Naive thymus-derived CD4-positive, alpha-beta T cell (primary cell): ENCODE results near the gene MED7. TPM values are rescaled to one million over a fixed set of nuclear protein-coding genes. Genes with fewer than 3 reads are reported as not detected.

Experiments used
- ATAC-seq: fragments of 150-1000 bp; cut with Tn5 transposase; 2 replicates; pipeline ENCODE4 v1.10.0; 2021; ENCODE audit warnings: mild to moderate bottlenecking, moderate library complexity
- CTCF ChIA-PET: fragments of 350-600 bp; sonication (Branson Sonifier 250); formaldehyde crosslinking; loops from one replicate; lab custom pipeline; 2021; ENCODE audit warnings: antibody characterized with exemption; lab: Charles Lee
- POLR2A ChIA-PET: fragments of 350-600 bp; sonication (Branson Sonifier 250); formaldehyde crosslinking; loops from one replicate; lab custom pipeline; 2021; ENCODE audit warnings: antibody characterized with exemption, inconsistent platforms; lab: Charles Lee
- DNase-seq, 9 donors: peaks; one replicate each; pipeline versions ENCODE4 v3.0.0 to v3.0.0-alpha.2; 2020 to 2022; ENCODE audit warnings: mixed read lengths in 1 of 9
- H3K27ac ChIP-seq: one replicate; pipeline ENCODE4 v1.7.0; 2013; ENCODE audit warnings: mild to moderate bottlenecking, low read depth, low read length, moderate library complexity
- H3K27me3 ChIP-seq, 2 donors: one replicate each; pipeline ENCODE4 v1.7.0; 2013; ENCODE audit warnings: low read length in 2 of 2, mild to moderate bottlenecking in 2 of 2, moderate library complexity in 2 of 2; ENCODE audit not compliant: control insufficient read depth in 2 of 2, insufficient read depth in 2 of 2
- H3K36me3 ChIP-seq, 3 experiments: 1 replicate in 2 of 3; 2 replicates in 1 of 3; pipeline ENCODE4 v1.7.0; 2013; ENCODE audit warnings: low read length in 3 of 3, mild to moderate bottlenecking in 3 of 3, moderate library complexity in 1 of 3; ENCODE audit not compliant: insufficient read depth in 3 of 3, control insufficient read depth in 2 of 3
- H3K4me1 ChIP-seq, 2 donors: one replicate each; pipeline ENCODE4 v1.7.0; 2013; ENCODE audit warnings: low read length in 2 of 2, mild to moderate bottlenecking in 2 of 2, moderate library complexity in 1 of 2; ENCODE audit not compliant: control insufficient read depth in 2 of 2, insufficient read depth in 2 of 2
- H3K4me3 ChIP-seq: 2 replicates; pipeline ENCODE4 v1.7.0; 2013; ENCODE audit warnings: mild to moderate bottlenecking, low read length
- H3K9me3 ChIP-seq, 3 experiments: 1 replicate in 2 of 3; 2 replicates in 1 of 3; pipeline ENCODE4 v1.7.0; 2013; ENCODE audit warnings: low read length in 3 of 3; ENCODE audit not compliant: control insufficient read depth in 2 of 3
- H3K27ac Mint-ChIP-seq, 9 donors: one replicate each; pipeline ENCODE4 v1.8.0; 2020 to 2022; ENCODE audit warnings: mixed read lengths in 9 of 9, mild to moderate bottlenecking in 8 of 9, moderate library complexity in 5 of 9, inconsistent platforms in 2 of 9
- H3K27me3 Mint-ChIP-seq, 5 donors: one replicate each; pipeline ENCODE4 v1.8.0; 2021 to 2022; ENCODE audit warnings: mixed read lengths in 5 of 5, mild to moderate bottlenecking in 1 of 5
- H3K36me3 Mint-ChIP-seq, 5 donors: one replicate each; pipeline ENCODE4 v1.8.0; 2020 to 2022; ENCODE audit warnings: mixed read lengths in 5 of 5, mild to moderate bottlenecking in 3 of 5, inconsistent platforms in 1 of 5
- H3K4me1 Mint-ChIP-seq, 7 donors: one replicate each; pipeline ENCODE4 v1.8.0; 2020 to 2022; ENCODE audit warnings: mixed read lengths in 7 of 7, mild to moderate bottlenecking in 3 of 7, inconsistent platforms in 1 of 7
- H3K4me3 Mint-ChIP-seq, 10 donors: one replicate each; pipeline ENCODE4 v1.8.0; 2020 to 2022; ENCODE audit warnings: mild to moderate bottlenecking in 10 of 10, mixed read lengths in 10 of 10, moderate library complexity in 6 of 10, inconsistent platforms in 2 of 10
- H3K9me3 Mint-ChIP-seq, 11 donors: one replicate each; pipeline ENCODE4 v1.8.0; 2020 to 2022; ENCODE audit warnings: mixed read lengths in 11 of 11, mild to moderate bottlenecking in 4 of 11, inconsistent platforms in 1 of 11, moderate library complexity in 1 of 11
- intact Hi-C, 2 donors: fragments of 100-400 bp; cut with micrococcal nuclease; formaldehyde crosslinking; loops; one replicate each; pipeline ENCODE4 v1.15.1; 2023
- polyA plus RNA-seq, 2 donors: library from polyadenylated mRNA; unstranded; fragments of 300-500 nt; fragmentation: Illumina TruSeq; gene quantifications; one replicate each; pipeline ENCODE4 v1.2.3, GENCODE V29; 2021
- total RNA-seq, 6 experiments: library from RNA in 5 of 6; stranded (reverse) in 5 of 6; gene quantifications; 1 replicate in 5 of 6; 2 replicates in 1 of 6; pipeline ENCODE4 v1.2.3 and lab custom pipeline; 2021 to 2026

The MED7 gene
- total and polyA plus RNA-seq, 7 experiments from 2014 or later, result 5.8 to 20.5 (median 14.2) TPM

GRCh38 chr5:157088342-157088990, 54.2 kb downstream of the MED7 start:
- no peak for ATAC-seq
- H3K4me3 ChIP-seq, result no peak overlapping the region
- CTCF ChIA-PET, result interaction anchor here (0.9 kb wide), 1 partner anchor 11 kb away, joined by 3 read pairs; no protein-coding TSS in a partner anchor
- no peak for DNase-seq
- H3K27ac ChIP-seq, result no peak overlapping the region
- no peaks in the 10 kb centered on the region for H3K27me3 ChIP-seq
- POLR2A ChIA-PET, result no interaction called here
- no peaks in the 10 kb centered on the region for H3K27me3 Mint-ChIP-seq
- H3K9me3 Mint-ChIP-seq, result peaks cover 0 to 2% (median 0%) of the 10 kb centered on the region in 11 donors
- no peaks in the 10 kb centered on the region for H3K9me3 ChIP-seq
- H3K36me3 ChIP-seq, result peaks cover 0 to 4% (median 0%) of the 10 kb centered on the region in 3 experiments
- H3K27ac Mint-ChIP-seq, result peak overlapping the region in 8 of 9 donors; percentile 38 to 78 (median 62)
- H3K4me1 Mint-ChIP-seq, result peaks cover 0 to 16% (median 5%) of the 10 kb centered on the region in 7 donors
- H3K4me3 Mint-ChIP-seq, result no peak overlapping the region
- no peaks in the 10 kb centered on the region for H3K4me1 ChIP-seq
- peaks cover 23 to 70% (median 29%) of the 10 kb centered on the region in 5 donors for H3K36me3 Mint-ChIP-seq
- intact Hi-C loops, result no loop called here

Other genes with a start within 250 kb of the MED7 start
- gene TIMD4, start 179.6 kb downstream of the MED7 start, total RNA-seq, result 10 to 100 TPM in 3 of 5 experiments, 1 to 10 TPM in 2; 2.3 to 31.1 (median 12.2) TPM
- 1 to 10 TPM; 1.6 TPM for gene TIMD4, start 179.6 kb downstream of the MED7 start, polyA plus RNA-seq
- gene HAVCR1, start 83.7 kb downstream of the MED7 start, total RNA-seq, result 10 to 100 TPM in 2 of 5 experiments, 1 to 10 TPM in 3; 5.1 to 32.3 (median 9.1) TPM
- gene HAVCR1, start 83.7 kb downstream of the MED7 start, polyA plus RNA-seq, result 1 to 10 TPM; 2.1 to 4.6 TPM
- gene HAVCR2, start 33.8 kb downstream of the MED7 start, total RNA-seq, result 100 to 1,000 TPM in 1 of 5 experiments, 10 to 100 TPM in 1, 1 to 10 TPM in 3; 5.1 to 110 (median 5.5) TPM
- gene HAVCR2, start 33.8 kb downstream of the MED7 start, polyA plus RNA-seq, result 1 to 10 TPM; 2.2 to 4.7 TPM
- not detected for gene GARIN3, start 23.4 kb upstream of the MED7 start, total RNA-seq
- under 1 TPM in 1 of 2 donors, not detected in 1; 0.07 TPM for gene GARIN3, start 23.4 kb upstream of the MED7 start, polyA plus RNA-seq
- 100 to 1,000 TPM; 278 to 481 (median 324) TPM for gene ITK, start 38.0 kb upstream of the MED7 start, total RNA-seq
- gene ITK, start 38.0 kb upstream of the MED7 start, polyA plus RNA-seq, result 100 to 1,000 TPM; 183 to 245 TPM
- 100 to 1,000 TPM; 386 to 449 (median 401) TPM for gene CYFIP2, start 123.3 kb upstream of the MED7 start, total RNA-seq
- gene CYFIP2, start 123.3 kb upstream of the MED7 start, polyA plus RNA-seq, result 100 to 1,000 TPM; 522 to 755 TPM